HG03469 (cell line): ENCODE measurements around the gene MGLL.

Source experiments
- ATAC-seq: cut with Tn5 transposase; IDR thresholded peaks from one replicate; pipeline ENCODE4 v1.9.1; 2021; ENCODE audit warnings: mild to moderate bottlenecking, moderate library complexity, moderate number of reproducible peaks; ENCODE audit not compliant: unreplicated experiment

MGLL gene

DNA sequence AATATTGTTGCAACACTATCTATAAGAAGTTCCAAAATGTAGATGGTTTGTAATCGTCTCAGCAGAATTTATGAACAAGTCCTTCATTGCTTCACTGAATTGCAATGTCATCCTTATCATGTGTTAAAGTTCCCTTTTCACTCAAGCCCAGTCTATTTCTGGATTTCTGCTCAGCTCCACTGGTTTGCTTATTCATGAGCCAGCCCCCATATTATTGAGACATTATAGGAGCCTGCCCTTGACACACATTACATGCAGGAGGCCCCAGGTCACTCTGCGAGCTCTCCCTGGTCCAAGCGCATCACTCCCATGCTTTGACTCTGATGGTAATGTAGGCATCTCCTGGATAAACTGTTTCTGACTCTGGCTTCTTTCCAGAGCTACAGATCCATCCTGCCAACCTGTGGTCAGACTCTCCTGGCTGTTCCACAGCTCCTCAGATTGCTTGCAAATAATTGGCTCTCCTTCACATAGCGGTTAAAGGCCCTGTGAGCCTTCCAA lies 92.7 kb downstream of the MGLL start:
- ATAC-seq, result no peak

GRCh38 chr3:127728417-127729015 lies 93.8 kb downstream of the MGLL start:
- ATAC-seq, result no peak

DNA sequence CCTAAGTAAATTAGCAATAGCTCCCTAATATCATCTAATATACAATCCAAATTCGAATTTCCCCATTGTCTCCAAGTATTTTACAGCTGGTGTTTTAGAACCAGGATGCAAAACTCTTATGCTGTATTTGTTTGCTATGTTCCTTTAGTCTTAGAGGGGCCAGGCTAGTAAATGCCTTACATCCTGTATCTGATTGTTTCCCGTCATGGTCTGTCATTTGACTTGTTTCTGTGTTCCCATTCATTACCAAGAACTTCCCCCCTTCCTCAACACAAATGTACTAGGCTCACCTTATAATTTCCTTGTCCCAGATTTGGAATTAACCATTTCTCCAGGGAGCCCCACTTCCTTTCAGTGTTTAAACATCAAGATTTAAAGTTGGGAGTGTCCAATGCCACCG lies 95.4 kb downstream of the MGLL start:
- no peak for ATAC-seq

- no peak for ATAC-seq
Observed at GRCh38 chr3:127723011-127723567, 99.2 kb downstream of the MGLL start.

DNA sequence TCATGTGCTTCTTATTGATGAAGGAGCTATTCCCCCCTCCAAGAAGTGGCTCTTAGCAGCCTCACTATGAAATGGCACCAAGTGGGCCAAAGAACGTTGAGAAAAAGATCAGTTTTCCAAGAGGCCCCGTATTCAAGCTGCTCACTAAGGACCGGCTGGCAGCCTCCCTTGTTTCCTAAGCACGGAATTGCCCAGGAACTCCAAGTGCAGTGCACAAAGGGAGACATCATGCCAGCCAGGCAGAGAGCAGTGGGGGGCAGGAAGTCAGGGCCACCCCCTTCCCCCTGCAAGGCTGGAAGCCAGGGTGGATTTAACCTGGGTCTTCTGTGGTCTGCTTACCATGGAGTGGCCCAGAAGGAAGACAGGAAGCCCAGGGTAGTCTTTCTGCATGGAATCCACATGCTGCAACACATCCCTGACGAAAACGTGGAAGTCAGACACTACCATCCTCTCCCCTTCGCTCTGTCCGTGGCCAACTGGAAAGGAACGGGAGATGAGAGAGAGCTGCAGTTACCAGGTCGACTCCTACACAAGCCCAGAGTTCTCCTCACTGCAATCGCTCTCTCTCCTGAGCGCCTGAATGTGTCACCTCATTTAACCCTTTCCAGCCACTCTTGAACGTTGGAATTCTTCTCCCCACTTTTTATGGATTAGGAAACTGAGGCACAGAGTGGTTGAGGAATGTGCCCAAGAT lies 100.1 kb downstream of the MGLL start:
- no peak for ATAC-seq

DNA sequence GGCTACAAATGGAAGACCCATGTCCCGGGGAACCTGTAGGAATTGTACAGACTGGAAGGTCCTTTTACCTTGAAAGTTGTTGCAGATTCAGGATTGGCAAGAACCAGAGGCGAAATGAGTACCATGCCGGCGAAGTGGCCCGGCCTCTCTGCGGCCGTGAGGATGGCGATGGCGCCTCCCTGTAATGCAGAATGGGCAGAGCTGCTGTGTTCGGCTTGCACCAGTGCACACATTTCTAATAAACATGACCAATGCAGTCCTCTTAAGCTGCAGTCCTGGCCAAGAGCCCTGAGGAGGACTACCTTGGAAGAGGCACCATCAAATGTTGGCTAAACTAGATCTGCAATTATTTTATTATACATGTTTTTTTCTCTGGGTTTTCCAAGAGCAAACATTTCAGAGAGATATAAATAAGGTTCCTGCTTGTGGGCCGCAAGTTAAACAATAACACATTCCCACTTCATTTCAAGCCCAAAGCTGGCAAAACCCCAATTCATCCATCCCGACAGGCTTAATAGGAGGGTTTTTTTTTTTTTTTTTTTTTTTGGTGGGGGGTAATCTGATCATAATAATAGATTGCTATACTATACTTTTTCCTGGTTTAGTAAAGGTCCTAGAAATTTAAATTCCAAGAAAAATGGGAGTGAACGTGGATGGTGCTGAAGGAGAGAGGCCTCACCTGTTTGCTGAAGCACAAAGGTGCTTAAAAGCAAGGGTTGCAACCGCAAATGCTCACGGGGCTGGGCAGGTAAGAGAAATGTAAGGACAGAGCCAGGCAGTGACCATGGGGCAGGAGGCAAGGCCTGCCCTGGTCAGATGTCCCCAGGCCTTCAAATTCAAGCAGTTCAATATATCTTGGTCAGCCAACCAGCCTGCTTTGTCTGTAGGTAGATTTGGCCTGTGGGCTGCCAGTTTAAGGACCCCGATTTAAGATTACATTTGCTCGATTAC lies 101.1 kb downstream of the MGLL start:
- ATAC-seq, result no peak

- no peak for ATAC-seq
Observed at GRCh38 chr3:127720161-127720823, 102.0 kb downstream of the MGLL start.

GRCh38 chr3:127719369-127719768 lies 102.9 kb downstream of the MGLL start:
- no peak for ATAC-seq

DNA sequence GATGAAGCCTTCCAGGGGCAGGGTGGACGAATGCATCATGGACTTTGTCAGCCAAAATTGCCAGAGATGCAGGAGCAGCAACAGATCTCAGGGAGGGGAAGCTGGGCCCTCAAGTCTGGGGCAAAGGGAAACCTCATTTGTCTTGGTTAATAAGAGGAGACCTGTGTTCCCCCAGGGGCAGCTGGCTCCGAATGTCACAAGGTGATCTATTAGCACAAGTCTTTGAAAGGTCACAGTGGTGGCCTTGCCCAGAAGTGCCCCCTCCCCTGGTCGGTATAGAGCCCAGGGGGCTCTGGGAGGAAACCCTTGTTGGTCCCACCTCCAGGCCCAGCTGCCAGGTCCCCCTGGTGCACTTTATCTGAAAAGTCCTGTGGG lies 103.4 kb downstream of the MGLL start:
- no peak for ATAC-seq

DNA sequence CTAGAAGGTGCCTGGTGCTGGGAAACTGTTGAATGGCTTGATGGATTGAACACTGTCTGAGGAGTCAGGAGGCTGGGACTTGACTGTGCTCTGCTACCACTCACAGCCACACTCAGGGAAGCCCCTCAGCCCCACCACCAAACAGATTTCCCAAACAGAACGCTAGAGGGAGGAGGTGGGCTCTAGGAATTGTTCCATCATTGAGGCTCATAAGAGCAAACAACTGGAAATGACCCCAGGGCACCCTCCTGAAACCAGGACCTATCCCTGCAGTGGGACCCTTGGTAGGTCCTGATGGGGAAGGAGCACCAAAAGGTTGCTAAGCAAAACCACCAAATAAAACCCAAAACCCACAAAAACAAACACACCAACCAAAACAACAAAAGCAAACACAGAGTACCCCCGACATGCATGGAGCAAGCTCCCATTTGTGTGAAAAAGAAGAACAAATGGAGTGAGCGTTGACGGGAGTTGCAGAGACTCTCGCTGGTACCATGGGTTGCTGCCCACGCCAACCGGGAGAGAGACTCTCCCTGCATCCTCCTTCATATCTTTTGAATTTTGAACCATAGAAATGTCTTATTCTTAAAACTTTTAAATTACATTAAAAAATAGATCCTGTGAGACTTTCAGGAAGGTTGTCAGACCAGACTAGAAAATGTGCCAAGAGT lies 103.9 kb downstream of the MGLL start:
- no peak for ATAC-seq

DNA sequence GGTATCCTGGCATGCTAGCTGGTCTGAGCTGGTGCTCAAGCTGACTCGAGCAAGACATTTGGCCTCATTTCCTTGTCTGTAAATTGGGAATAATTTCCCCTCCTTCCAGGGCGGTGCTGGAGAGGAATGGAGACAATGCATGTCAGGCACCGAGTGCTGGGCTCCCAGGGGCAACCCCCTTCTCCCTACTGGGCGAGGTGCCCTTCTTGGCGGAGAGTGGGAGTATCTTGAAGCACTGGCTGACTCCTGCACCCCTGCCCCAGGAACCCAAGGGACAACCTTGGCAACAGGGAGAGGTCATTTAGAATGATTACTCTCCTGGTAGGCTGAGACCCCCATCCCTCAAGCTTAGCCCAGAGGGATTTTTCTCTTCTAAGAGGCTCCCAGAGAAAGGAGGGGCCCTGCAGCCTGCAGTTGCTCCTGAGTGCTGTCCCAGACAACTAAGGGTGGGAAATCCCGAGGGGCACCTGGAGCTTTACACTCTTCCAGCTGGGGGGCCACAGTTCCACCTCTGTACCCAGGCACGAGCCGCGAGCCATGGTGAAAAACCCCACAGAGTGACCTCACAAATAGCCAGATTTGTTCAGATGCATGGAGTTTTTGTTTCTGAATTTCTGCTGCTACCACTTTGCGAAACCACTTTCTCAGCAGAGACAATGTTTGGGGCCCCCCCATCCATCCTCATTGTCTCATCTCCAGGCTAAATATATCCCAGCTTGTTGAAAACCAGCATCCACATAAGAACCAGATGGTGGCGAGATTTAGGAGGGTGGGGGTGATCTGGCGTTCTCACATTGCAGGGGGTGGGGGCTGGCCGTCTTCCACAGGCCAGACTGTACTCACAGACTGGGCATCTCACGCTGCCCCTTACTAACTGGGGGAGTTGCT lies 104.7 kb downstream of the MGLL start:
- ATAC-seq, result no peak

DNA sequence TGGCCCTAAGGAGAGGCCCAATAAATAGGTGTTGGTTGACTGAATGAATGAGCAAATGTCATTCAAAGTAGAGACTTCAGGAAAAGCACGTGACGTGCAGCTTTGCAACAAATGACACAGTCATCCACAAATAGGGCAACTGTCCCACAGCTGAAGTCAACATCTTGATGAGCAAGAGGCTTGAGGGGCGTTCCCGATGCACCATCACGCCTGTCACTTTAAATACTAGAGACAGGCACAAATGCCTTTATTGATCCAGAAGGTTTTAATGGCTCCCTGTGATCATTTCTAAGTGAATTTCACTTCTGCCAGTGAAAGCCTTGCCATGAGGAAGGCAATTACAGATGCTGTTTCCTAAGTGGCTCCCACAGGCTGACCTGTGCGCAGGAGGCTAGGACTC lies 105.9 kb downstream of the MGLL start:
- ATAC-seq, result no peak

DNA sequence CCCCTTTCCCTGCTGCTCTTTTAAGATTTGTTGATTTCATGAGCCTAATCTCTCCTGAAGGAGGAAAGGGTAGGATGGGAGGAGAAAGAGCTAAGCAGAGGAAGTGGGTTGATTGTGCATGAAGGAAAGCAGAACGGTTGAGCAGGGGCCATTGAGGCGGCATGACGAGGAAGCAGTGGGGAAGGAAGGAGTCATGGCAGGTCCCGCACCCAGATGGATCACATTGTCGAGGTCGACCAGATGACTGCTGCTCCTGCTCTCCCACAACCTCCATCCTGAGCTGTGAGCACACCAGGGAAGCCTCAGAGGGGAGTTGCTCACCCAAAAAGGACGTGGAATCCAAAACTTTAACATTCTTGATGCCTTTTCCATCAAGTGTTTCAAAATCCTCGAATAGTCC lies 106.8 kb downstream of the MGLL start:
- ATAC-seq, result no peak

DNA sequence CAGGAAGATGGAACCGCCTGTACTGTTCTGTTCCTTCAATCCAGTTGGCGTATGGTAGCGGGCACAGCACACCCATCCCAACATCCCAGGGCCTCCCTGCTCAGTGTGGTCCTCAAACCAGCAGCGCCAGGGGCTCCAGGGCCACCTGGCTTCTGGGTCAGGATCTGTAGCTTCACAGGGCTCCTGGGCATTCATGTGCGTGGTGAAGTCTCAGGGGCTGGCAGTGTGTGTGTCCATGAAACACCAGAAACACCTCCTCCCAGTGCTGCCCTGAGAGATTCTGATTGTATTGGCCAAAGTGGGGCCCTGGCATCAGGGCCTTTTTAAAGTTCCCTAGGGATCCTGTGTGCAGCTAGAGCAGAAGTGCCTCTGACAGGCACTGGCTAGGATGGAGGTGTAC lies 107.4 kb downstream of the MGLL start:
- no peak for ATAC-seq

- no peak for ATAC-seq
Observed at GRCh38 chr3:127714125-127714571, 108.2 kb downstream of the MGLL start.

DNA sequence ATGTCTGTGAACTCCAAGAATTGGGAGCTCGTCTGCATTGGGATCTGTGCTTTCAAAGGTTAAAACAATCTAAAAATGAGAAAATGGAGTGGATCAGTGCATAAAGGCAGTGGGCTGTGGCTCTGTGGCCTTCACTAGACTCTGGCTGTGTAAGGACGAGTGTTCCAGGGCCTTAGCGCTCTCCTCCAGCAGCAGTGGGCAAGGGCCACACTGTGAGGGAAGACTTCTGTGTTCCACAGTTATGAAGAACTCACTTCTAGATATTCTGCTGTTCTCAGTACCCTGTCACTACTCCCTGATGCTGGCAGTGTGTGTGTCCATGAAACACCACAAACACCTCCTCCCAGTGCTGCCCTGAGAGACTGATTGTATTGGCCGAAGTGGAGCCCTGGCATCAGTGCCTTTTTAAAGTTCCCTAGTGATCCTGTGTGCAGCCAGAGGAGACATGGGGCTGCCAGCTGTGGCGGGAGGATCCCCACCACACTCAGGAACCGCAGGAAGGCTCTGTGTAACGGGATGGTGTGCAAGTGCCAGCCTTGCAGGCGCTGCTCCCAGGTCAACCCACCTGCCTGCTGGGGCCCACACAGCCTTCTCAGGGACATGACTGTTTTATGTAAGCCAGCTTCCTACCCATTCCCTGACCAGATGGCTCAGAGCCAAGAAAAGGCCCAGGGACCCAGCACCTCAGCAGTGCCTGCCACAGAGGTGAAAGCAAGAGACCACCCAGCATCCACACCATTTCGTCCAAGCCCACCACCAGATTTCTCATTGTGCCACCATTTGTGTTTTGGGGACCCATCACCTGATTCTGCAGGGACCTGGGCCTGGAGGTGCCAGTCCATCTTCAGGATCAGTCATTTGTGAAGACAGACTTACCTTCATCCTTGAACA lies 109.2 kb downstream of the MGLL start:
- no peak for ATAC-seq

- no peak for ATAC-seq
Observed at GRCh38 chr3:127712461-127712860, 109.9 kb downstream of the MGLL start.

DNA sequence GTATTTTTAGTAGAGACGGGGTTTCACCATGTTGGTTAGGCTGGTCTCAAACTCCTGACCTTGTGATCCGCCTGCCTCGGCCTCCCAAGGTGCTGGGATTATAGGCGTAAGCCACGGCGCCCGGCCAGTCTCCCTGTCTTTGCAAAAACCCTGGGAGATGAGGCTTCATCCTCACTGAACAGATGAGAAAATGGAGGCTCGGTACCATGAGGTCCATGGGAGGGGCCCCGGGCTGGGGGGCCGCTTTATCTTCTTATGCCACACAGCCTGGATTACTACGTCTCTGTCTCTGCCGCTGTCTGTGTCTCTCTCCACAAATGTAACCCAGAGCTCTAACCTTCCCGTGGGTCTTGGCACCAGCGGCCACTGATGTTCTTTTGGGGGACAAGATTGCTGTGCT lies 110.4 kb downstream of the MGLL start:
- no peak for ATAC-seq
